NCI-H2196 (cell line): Measurements from ENCODE around the gene PRSS12.
"Not testable (repeated sequence)": the region's sequence is repeated elsewhere in the genome, so short reads cannot be mapped to it uniquely, and the experiment has no call there.

Experiments used
- DNase-seq: peaks from one replicate; lab custom pipeline; 2025; ENCODE audit not compliant: unreplicated experiment; lab: John Stamatoyannopoulos, UW

The PRSS12 gene

GRCh38 chr4:118352843-118353533, at the start of gene PRSS12:
PRSS12 (minus strand) TSS chr4:118353003; CDS start chr4:118352720, 283 bp downstream.
- DNase-seq: peak; percentile 31

DNA sequence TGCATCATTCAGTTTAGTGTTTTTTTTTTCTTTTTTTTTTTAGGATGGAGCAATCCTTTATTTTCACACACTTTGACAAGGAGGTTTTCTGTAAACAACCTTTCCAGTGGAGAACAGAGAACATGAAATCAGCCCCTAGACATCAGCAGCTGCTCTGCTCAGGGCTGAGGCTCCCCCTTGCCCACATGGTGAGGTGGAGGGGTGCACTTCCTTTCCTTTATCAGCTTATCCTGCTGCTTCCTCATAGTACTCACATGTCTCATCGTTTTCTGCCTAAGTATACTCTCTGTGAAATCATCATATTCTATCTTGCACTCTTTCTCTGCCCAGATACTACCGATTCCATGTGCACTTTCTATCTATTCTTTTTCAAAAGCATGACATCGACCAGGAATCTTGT, 47.6 kb upstream of the PRSS12 start:
- no peak for DNase-seq

- not testable (repeated sequence) for DNase-seq
Observed at GRCh38 chr4:118399883-118400282, 47.1 kb upstream of the PRSS12 start.

DNA sequence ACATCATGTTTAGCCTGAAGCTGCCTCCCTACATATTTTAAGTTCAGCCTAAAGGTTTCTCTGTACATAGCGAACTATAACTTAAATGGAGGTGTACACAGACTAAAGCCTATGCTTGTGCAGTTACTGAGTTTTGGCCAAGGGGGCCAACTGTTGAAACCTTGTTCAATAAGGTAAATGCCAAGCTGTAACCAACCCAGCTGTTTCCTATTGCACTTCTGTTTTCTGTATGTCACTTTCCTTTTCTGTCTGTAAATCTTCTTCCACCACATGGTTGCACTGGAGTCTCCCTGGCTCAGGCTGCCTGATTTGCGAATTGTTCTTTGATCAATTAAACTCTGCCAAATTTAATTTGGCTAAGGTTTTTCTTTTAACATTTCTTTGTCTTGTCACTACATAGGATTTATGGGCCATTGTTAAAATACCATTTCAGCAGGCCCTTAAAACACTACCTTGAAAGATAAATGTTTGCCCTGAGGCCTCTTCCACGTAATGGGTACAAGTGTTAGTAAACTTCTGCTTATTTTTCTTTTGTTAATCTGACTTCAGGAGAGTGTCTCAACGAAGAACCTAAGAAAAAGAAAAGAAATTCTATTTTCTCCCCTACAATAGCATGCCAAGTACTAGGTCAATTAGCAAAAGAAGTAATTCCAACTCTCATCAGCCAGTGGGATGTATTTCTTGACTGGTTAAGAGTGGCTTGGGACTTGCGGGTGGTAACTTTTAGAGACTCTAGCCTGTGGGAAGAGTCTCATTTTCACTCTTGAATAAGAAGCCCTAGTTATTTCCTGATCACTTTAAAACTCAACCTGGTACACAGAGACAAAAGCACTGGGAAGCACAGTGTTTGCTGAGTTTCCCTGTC, 45.7 kb upstream of the PRSS12 start:
- DNase-seq: no peak

DNA sequence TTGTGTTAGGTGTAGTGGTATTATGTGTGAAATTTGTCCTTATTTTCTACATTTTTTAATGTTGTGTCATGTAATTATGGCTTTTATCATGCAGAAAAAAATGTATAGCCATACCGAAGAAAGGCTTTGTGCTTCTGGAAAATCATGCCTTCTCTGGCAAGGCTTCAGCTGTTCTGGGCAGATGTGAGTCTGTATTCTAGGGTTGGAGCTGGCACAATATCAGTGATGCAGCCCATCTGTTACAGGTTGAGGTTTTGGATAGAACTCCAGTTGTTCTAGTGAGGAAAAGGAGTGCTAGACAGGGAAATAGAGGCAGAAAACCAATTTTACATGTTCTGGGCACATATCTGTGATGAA, 44.8 kb upstream of the PRSS12 start:
- DNase-seq: no peak

GRCh38 chr4:118396881-118397622, 44.2 kb upstream of the PRSS12 start:
- DNase-seq: no peak

DNA sequence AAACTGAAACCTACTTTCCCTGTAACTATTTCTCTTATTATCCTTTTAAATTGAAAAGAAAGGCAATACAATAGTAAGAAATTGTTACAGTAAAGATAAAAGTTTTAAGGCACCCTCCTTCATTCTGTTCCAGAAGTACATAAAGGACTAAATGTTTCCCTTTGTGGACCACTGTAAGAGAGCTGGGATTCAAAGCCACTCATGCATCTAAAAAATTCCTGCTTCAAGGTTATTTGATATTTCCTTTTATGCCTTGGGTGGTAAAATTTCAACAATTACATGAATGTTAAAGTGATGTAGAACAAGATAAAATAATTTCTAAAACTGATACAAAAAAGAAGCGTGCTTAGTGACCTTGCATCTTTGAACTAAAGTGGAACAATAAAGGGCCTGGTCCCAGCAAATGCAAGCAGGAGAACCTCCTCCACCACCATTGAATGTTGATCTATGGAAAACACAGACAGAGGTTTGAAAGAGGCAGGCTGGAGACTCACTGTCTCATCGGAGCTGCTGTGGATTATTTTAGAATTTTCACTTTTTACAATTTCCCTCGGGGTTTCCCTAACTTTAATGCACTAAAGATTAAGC, 42.3 kb upstream of the PRSS12 start:
- DNase-seq: no peak

DNA sequence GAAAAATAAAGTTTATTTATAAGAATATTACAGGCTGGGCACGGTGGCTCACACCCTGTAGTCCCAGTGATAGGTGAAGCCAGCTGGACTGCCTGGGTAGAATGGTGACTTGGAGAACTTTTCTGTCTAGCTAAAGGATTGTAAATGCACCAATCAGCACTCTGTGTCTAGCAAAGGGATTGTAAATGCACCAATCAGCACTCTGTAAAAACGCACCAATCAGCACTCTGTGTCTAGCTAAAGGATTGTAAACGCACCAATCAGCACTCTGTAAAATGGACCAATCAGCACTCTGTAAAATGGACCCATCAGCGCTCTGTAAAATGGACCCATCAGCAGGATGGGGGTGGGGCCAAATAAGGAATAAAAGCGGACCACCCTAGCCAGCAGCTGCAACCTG, 39.7 kb upstream of the PRSS12 start:
- DNase-seq: not testable (repeated sequence)

DNA sequence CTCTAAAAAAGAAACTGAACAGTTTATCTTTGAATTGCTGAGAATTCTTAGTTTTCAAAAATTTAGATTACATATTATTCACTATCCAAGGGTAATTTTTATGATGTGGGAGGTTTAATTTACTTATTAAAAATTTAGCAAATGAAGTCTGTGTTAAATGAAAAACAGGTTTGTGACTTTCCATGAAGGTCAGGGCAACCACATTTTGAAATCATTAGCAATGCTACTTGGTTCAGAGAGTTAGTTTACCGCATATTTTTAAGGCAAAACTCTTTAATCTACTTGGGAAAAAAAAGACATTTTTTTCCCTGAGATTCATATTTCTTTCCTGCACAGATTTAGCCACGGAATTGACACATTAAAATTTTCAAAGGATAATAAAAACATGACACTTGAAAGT, 37.3 kb upstream of the PRSS12 start:
- DNase-seq: no peak

- DNase-seq: no peak
Observed at GRCh38 chr4:118389721-118390120, 36.9 kb upstream of the PRSS12 start.

DNA sequence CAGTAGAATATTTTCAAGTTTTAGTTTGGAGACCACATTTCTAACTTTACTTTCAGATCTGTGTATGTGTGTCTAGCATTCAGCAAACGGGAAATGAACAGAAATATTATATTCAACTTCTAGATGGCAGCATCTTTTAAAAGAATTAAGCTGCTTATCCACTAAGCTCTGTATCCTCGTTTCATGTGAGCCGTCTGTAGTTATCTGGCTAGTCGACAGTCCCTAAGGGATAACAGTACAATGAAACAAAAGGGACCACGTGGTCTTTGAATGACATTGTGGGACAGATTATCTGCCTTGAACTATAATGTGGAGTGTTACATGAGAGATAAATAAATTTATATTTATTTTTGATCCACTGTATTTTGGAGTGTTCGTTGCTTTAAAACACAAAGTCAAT, 35.8 kb upstream of the PRSS12 start:
- DNase-seq: no peak

- no peak for DNase-seq
Observed at GRCh38 chr4:118381902-118382301, 29.1 kb upstream of the PRSS12 start.

DNA sequence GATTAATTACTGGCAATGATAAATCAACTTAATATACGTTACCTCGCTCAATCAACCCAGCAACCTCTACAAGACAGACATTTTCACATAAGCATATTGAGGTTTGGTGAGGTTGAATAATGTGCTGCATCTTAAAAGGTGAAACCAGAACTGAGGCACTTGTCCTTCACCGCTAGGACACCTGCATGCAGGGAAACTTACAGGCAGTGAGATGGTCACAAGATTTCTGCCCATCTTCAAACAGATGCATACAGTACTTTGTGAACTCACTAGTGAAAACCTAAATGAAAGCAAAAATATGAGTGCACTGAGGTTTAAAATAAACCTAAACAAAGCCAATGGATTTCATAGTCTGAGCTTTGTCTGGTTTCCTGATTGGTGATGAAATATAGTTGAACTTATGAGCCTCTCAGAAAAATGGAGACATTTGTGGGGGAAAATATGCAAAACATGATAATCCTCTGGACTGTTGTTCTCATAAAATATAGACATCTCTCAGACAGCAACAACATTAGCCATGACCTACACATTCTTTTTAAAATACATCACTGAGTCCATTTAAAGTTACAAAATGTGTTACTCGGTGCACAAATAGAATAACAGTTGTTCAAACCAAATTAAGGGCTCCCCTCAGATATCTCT, 20.9 kb upstream of the PRSS12 start:
- DNase-seq: no peak

- DNase-seq: no peak
Observed at GRCh38 chr4:118372251-118372650, 19.4 kb upstream of the PRSS12 start.

DNA sequence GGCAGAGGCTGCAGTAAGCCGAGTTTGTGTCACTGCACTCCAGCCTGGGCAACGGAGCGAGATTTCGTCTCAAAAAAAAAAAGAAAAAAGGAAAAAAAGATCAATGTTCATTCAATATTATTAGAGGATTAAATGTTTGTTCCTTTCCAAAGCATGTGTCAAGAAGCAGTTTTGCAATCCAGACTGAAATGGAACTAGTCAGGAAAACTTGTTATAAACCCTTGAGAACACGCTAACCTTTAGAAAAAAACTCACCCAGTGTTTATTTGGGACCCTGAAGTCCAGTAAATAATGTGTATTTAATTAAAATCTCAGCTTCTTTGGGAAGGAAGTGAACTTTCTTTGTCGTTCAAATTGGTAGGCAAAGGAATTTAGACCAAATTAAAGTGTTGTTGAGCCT, 16.4 kb upstream of the PRSS12 start:
- no peak for DNase-seq

DNA sequence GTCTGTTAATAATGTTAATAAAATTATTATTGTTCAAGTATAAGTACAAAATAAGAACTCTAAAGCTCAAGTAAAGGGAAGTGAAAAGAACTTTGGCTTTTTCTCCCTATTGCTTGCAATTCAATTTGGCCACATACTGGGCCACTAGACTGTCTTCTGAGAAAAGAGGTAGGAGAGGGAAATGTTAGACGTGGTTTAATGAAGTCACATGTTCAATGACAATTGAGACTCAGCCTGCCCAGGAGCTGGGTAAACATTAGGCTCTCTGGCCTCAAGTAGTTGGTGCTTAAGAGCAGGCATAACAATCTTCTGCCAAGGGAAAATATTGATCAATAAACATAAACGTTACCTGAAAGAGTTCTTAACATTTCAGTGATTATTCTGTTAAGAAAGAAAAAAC, 15.1 kb upstream of the PRSS12 start:
- no peak for DNase-seq

GRCh38 chr4:118367361-118367760, 14.6 kb upstream of the PRSS12 start:
- no peak for DNase-seq

- DNase-seq: no peak
Observed at GRCh38 chr4:118363166-118363565, 10.4 kb upstream of the PRSS12 start.

DNA sequence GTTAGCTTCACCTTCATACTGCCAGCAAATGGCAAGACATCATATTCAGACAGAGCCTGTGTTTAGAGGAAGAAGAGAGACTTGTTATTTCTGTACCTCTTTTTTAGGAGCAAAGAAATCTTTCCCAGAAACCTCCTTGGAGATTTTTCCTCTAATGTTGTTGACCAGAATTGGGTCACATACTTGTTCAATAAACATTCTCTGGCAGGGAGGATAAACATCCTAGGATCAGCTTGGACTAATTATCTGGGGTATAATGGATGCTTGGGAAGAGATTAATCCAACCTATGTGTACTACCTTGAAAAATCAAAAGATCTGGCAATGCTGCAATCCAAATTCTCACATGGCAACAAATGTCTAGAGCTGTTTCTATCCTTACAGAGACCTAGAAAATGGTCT, 8.4 kb upstream of the PRSS12 start:
- DNase-seq: no peak

DNA sequence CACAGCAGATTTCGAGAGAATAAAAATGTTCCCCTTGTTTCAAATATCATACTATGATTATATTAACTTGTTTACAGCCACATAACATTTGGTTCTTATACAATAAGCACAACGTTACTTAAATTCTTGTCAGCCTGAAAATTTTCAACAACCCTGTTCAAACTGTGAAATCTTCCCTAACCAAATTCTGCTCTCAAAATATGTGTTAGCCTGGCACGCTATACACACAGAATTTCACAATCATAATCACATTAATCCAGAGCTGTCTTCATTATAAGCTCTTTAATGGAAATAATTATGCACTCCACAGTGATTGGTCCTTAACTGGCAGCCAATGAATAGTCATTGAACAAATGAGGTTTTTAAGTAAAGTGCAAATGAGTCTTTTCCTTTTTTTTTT, 7.3 kb upstream of the PRSS12 start:
- no peak for DNase-seq

DNA sequence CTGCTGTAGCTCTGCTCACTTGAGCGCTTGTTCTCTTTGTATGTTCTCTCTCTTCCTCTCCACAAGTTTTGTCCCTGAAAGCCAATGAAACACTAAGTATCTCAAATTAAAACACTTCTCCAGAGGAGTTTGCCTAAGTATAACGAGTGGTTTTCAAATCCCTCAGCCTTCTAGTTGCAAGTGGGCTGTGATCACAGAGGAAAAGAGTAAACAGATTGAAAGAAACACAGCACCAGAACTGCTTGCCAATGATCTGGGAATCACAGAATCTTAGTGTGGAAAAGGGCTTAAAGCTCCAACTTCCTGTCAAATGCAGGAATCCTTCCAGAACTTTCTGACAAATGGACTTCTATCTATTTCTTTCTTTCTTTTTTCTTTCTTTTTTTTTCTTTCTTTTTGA, 4.8 kb upstream of the PRSS12 start:
- DNase-seq: no peak
